GM18867 (cell line): ENCODE results near the gene PEX5L.
A peak's percentile ranks its signal among the peaks of the same experiment; 100 is the strongest.

Source experiments
- ATAC-seq: cut with Tn5 transposase; IDR thresholded peaks from one replicate; pipeline ENCODE4 v1.9.1; 2021; ENCODE audit warnings: mild to moderate bottlenecking, moderate library complexity; ENCODE audit not compliant: unreplicated experiment

PEX5L gene

DNA sequence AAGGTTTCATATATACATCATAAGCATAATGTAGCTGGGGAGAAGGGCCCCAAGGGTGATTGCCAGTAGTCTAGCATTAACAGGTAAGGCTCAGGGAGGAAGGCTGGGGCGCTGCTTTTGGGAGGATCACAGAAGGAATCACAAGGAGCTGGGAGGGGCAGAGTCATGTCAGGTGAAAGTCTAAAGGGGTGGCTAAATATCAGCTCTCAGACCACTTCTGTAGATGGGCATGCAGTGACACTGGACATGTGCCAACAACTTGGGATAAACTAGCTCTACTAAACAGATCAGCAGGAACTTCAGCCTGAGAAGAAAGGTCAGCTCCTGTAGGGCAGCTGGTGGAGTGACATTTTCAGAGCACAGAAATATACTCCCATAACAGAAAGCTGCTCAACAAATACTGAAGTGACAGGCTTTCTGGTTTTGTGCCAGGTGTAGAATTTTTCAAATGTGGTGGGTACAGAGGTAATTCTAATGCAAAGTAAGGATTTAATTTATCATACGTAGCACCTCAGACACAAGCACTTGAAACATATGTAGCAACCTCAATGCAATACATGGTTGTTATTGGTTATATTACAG is 79.4 kb downstream of the PEX5L start:
- ATAC-seq = peak; percentile 25

- peak; percentile 91 for ATAC-seq
Observed at GRCh38 chr3:179956416-179956830, 80.3 kb downstream of the PEX5L start.

- ATAC-seq = no peak
Observed at GRCh38 chr3:179955809-179956208, 80.9 kb downstream of the PEX5L start.

- ATAC-seq = no peak
Observed at GRCh38 chr3:179955286-179955685, 81.5 kb downstream of the PEX5L start.

- no peak for ATAC-seq
Observed at GRCh38 chr3:179953993-179954870, 82.5 kb downstream of the PEX5L start.

DNA sequence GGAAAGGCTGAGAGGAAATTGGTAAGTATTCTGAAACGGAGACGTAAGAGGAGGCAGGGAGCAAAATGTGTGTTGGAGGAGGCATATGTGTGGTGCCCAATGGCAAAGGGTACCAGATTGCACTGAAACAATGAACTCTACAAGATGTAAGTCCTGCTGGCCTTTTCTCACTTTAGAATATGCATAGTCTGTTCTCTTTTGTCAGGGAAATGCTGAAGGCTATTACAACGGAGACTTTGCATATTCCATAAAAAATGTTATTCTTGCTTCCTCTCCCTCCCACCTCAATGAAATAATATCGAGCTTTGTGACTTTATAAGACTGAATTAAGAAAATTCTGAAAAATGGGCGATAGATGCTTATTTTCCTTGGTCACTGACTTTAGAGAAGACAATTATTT is 85.9 kb downstream of the PEX5L start:
- no peak for ATAC-seq

DNA sequence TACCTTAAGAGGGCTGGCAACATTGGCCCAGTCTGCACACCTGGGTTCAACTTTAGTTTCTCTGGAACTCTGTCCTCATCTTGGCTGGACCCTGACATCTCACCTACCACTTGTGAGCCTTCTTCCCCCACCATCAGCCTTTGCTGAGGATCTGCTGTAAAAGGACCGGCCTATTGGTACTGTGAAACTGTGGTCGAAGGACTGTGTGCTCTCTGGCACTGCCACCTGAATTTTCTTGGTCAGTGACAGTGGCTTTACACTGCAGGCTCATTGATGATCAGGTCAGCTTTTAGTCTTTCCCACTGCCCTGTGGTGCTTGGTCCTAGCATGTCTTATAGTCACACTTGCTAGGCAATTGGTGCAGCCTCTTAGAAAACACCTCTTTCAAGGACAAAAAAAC is 86.9 kb downstream of the PEX5L start:
- ATAC-seq = peak; percentile 52

GRCh38 chr3:179949412-179949811 is 87.3 kb downstream of the PEX5L start:
- ATAC-seq = peak; percentile 88

DNA sequence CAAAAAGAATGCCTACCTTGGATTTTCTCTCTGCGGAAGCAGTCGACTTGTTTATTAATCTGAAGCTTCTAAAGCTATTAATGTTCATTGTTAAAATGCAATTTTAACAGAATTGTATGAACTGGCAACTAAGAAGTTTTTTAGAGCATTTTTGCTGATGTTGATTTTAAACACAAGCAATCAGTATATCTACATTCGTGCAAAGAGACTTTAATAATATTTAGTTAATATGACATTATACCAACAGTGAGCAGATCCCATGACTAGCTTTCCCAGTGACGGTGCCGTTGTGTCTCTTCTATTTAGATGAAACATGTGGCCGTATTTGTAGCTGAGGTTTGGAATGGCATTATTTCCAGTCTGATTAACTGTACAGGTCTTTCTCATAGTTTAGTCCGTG is 88.0 kb downstream of the PEX5L start:
- ATAC-seq = no peak

- ATAC-seq = no peak
Observed at GRCh38 chr3:179945569-179945968, 91.2 kb downstream of the PEX5L start.

DNA sequence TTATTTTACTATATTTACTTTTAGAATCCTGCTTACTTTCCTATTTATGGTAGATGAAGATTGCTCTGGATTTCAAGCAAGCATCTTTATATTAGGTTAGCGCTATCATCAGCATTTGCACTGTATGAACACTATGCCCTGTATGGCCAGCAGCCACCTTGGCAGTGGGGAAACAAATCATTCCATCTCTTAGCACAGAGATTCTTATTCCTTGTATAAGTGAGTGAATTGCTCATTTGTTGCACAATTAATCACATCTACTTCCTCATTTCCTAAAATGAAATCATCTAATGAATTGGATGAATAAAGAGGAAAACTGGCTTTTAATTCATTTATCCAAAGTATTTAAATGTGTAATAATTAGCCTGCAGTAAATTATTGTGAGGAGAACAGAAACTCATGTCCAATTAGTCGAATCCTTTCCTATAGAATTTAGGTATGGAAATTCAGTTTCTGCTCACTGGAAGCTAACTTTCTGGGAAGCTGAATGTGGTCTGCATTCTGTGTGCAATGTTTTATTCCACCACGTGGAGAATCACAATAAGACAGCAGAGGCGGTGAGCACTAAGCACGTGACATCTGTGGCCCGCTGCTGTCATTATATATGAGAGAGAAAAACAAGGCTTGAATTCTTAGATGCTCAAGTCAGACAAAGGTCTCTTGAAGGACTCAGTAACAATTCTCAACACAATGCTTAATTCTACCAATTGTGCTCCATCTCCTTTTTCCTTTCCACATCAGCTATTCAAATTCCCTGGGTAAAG is 93.4 kb downstream of the PEX5L start:
- ATAC-seq = no peak

GRCh38 chr3:179942553-179943075 is 94.1 kb downstream of the PEX5L start:
- no peak for ATAC-seq

DNA sequence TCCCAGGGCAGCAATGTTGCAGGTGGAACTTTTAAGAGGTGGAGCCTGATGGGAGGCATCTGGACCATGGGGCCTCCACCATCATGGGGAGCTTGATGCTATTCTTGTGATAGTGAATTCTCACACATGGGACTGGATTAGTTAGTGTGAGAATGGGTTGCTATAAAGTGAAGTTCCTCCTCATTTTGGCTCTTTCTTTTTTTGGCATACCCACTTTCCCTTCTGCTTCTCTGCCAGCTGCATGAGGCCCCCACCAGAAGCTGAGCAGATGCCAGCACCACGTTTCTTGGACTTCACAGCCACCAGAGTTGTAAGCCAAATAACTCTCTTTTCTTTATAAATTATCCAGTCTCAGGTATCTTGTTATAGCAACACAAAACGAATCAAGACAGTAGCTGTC is 101.0 kb downstream of the PEX5L start:
- ATAC-seq = no peak

GRCh38 chr3:179933914-179934313 is 102.8 kb downstream of the PEX5L start:
- ATAC-seq = no peak

- no peak for ATAC-seq
Observed at GRCh38 chr3:179933080-179933479, 103.7 kb downstream of the PEX5L start.

- no peak for ATAC-seq
Observed at GRCh38 chr3:179932674-179933073, 104.1 kb downstream of the PEX5L start.

DNA sequence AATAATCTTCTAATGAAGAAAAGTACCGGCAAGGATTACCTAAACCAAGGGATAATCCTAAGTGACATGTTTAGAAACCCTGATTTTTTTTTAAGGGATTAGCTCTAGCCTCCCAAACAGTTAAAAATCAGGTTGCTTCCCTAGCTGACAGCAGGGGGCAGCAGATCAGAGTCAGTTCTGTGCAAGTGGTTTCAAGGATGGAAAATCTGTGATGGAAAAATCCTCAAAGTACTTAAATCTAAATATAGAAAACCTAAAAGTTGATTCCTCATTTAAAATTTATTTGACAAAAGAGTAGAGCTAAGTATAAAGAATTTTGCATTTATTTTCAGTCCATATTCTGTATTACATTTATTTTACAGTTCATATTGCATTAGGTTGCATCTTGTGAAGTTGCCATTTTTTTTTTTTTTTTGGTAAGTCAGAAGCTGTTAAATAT is 107.6 kb downstream of the PEX5L start:
- ATAC-seq = peak; percentile 67

- ATAC-seq = no peak
Observed at GRCh38 chr3:179927191-179927590, 109.5 kb downstream of the PEX5L start.

GRCh38 chr3:179921951-179922350 is 114.8 kb downstream of the PEX5L start:
- no peak for ATAC-seq

GRCh38 chr3:179921500-179921899 is 115.2 kb downstream of the PEX5L start:
- ATAC-seq = peak; percentile 98

- no peak for ATAC-seq
Observed at GRCh38 chr3:179907784-179908482, 128.8 kb downstream of the PEX5L start.
